ENCODE measurements around the gene APAF1. TPM values are rescaled to one million over a fixed set of nuclear protein-coding genes. Genes with fewer than 3 reads are reported as not detected.

Gene APAF1
- total RNA-seq, 1 donor from 2014 or later = 3.8 TPM

Other genes starting within 250 kb of the APAF1 start
- 16.2 TPM for gene TMPO, start 129.7 kb upstream of the APAF1 start, total RNA-seq
- 1,843 TPM for gene SLC25A3, start 51.6 kb upstream of the APAF1 start, total RNA-seq
- gene IKBIP, start 502 bp upstream of the APAF1 start, total RNA-seq = 4.0 TPM

Data from left ventricle myocardium superior (tissue), 1 donor.